HG03039 (cell line): Measurements from ENCODE around the gene RNF5.
"Not testable (repeated sequence)": the region's sequence is repeated elsewhere in the genome, so short reads cannot be mapped to it uniquely, and the experiment has no call there.

Experiments
- ATAC-seq: cut with Tn5 transposase; IDR thresholded peaks from one replicate; pipeline ENCODE4 v1.9.1; 2021; ENCODE audit warnings: mild to moderate bottlenecking, moderate library complexity; ENCODE audit not compliant: unreplicated experiment

The RNF5 gene

GRCh38 chr6:32175322-32175710 is 2.9 kb upstream of the RNF5 start:
- no peak for ATAC-seq

- peak; percentile 37 for ATAC-seq
Measured at GRCh38 chr6:32175711-32176475, 2.3 kb upstream of the RNF5 start, which contains the start of gene AGPAT1. Gene AGPAT1, minus strand, starts transcription at chr6:32176084. Its CDS starts 4,588 bp downstream, at chr6:32171496.

GRCh38 chr6:32176476-32177182 is 1.6 kb upstream of the RNF5 start:
- no peak for ATAC-seq

GRCh38 chr6:32177183-32177787 is 920 bp upstream of the RNF5 start:
- ATAC-seq = peak; percentile 4

- ATAC-seq = no peak
Measured at GRCh38 chr6:32178547-32179440, 589 bp downstream of the RNF5 start.

- ATAC-seq = no peak
Measured at GRCh38 chr6:32179766-32180405, 1.7 kb downstream of the RNF5 start.

GRCh38 chr6:32181148-32181702 is 3.0 kb downstream of the RNF5 start:
- ATAC-seq = no peak

GRCh38 chr6:32181915-32182529 is 3.8 kb downstream of the RNF5 start:
- no peak for ATAC-seq

- no peak for ATAC-seq
Measured at GRCh38 chr6:32182555-32182981, 4.4 kb downstream of the RNF5 start.

- ATAC-seq = no peak
Measured at GRCh38 chr6:32183030-32183429, 4.8 kb downstream of the RNF5 start.

GRCh38 chr6:32183483-32184083 is 5.4 kb downstream of the RNF5 start:
- ATAC-seq = no peak

GRCh38 chr6:32184084-32184640 is 6.0 kb downstream of the RNF5 start, which contains the start of gene AGER:
Gene AGER, minus strand, starts transcription at chr6:32184253. Its CDS starts 31 bp downstream, at chr6:32184222.
- no peak for ATAC-seq

GRCh38 chr6:32185681-32186131 is 7.5 kb downstream of the RNF5 start:
- not testable (repeated sequence) for ATAC-seq

- not testable (repeated sequence) for ATAC-seq
Measured at GRCh38 chr6:32186151-32186840, 8.1 kb downstream of the RNF5 start.

GRCh38 chr6:32187009-32187709 is 9.0 kb downstream of the RNF5 start:
- no peak for ATAC-seq

- ATAC-seq = not testable (repeated sequence)
Measured at GRCh38 chr6:32187725-32188380, 9.6 kb downstream of the RNF5 start.
